ENCODE results near the gene FARP1.
A peak's percentile ranks its signal among the peaks of the same experiment; 100 is the strongest.

The FARP1 gene

GRCh38 chr13:98328511-98328910, 185.6 kb downstream of the FARP1 start:
- TF ChIP-seq POLR2A (IDR thresholded peaks at IDR 0.05; ENCODE audit: low read depth, low read length) = no peak
- DNase-seq (ENCODE audit: insufficient read length, low spot score) (no peak), FAIRE-seq (no peak)

- no peak for FAIRE-seq
- no peak for TF ChIP-seq POLR2A (IDR thresholded peaks at IDR 0.05; ENCODE audit: low read depth, low read length)
Observed at GRCh38 chr13:98332222-98332621, 189.3 kb downstream of the FARP1 start.

GRCh38 chr13:98332691-98333090, 189.8 kb downstream of the FARP1 start:
- no peak for TF ChIP-seq POLR2A (IDR thresholded peaks at IDR 0.05; ENCODE audit: low read depth, low read length)
- DNase-seq (ENCODE audit: insufficient read length, low spot score) = no peak
- peak; percentile 27 for FAIRE-seq

More at GRCh38 chr13:98332222-98332621, 189.3 kb downstream of the FARP1 start:
- DNase-seq (ENCODE audit: insufficient read length, low spot score) = no peak

GRCh38 chr13:98333486-98333885, 190.6 kb downstream of the FARP1 start:
- FAIRE-seq (no peak), DNase-seq (ENCODE audit: insufficient read length, low spot score) (no peak)
- TF ChIP-seq POLR2A (IDR thresholded peaks at IDR 0.05; ENCODE audit: low read depth, low read length) = no peak

- DNase-seq (ENCODE audit: insufficient read length, low spot score) = no peak
- no peak for TF ChIP-seq POLR2A (IDR thresholded peaks at IDR 0.05; ENCODE audit: low read depth, low read length)
Observed at GRCh38 chr13:98334620-98335205, 191.8 kb downstream of the FARP1 start.

GRCh38 chr13:98335721-98336120, 192.8 kb downstream of the FARP1 start:
- no peak for DNase-seq (ENCODE audit: insufficient read length, low spot score)
- no peak for TF ChIP-seq POLR2A (IDR thresholded peaks at IDR 0.05; ENCODE audit: low read depth, low read length)
- no peak for FAIRE-seq

More at GRCh38 chr13:98334620-98335205, 191.8 kb downstream of the FARP1 start:
- FAIRE-seq = no peak

GRCh38 chr13:98338310-98338709, 195.4 kb downstream of the FARP1 start:
- TF ChIP-seq POLR2A (IDR thresholded peaks at IDR 0.05; ENCODE audit: low read depth, low read length) = no peak
- DNase-seq (ENCODE audit: insufficient read length, low spot score) (no peak), FAIRE-seq (no peak)

- FAIRE-seq (no peak), DNase-seq (ENCODE audit: insufficient read length, low spot score) (no peak)
- no peak for TF ChIP-seq POLR2A (IDR thresholded peaks at IDR 0.05; ENCODE audit: low read depth, low read length)
Observed at GRCh38 chr13:98339684-98340425, 197.0 kb downstream of the FARP1 start.

GRCh38 chr13:98342953-98343352, 200.1 kb downstream of the FARP1 start:
- DNase-seq (ENCODE audit: insufficient read length, low spot score) (no peak), FAIRE-seq (no peak)
- TF ChIP-seq POLR2A (IDR thresholded peaks at IDR 0.05; ENCODE audit: low read depth, low read length) = no peak

GRCh38 chr13:98343461-98343860, 200.6 kb downstream of the FARP1 start:
- FAIRE-seq (no peak), DNase-seq (ENCODE audit: insufficient read length, low spot score) (no peak)
- TF ChIP-seq POLR2A (IDR thresholded peaks at IDR 0.05; ENCODE audit: low read depth, low read length) = no peak

GRCh38 chr13:98344392-98344791, 201.5 kb downstream of the FARP1 start:
- DNase-seq (ENCODE audit: insufficient read length, low spot score) (no peak), FAIRE-seq (no peak)
- no peak for TF ChIP-seq POLR2A (IDR thresholded peaks at IDR 0.05; ENCODE audit: low read depth, low read length)

- FAIRE-seq = no peak
- TF ChIP-seq POLR2A (IDR thresholded peaks at IDR 0.05; ENCODE audit: low read depth, low read length) = no peak
- DNase-seq (ENCODE audit: insufficient read length, low spot score) = no peak
Observed at GRCh38 chr13:98345107-98345935, 202.4 kb downstream of the FARP1 start.

- no peak for FAIRE-seq
- no peak for DNase-seq (ENCODE audit: insufficient read length, low spot score)
- TF ChIP-seq POLR2A (IDR thresholded peaks at IDR 0.05; ENCODE audit: low read depth, low read length) = no peak
Observed at GRCh38 chr13:98346904-98347636, 204.2 kb downstream of the FARP1 start.

GRCh38 chr13:98347756-98348155, 204.9 kb downstream of the FARP1 start:
- no peak for DNase-seq (ENCODE audit: insufficient read length, low spot score)
- no peak for TF ChIP-seq POLR2A (IDR thresholded peaks at IDR 0.05; ENCODE audit: low read depth, low read length)
- FAIRE-seq = no peak
